K562 (cell line): Measurements from ENCODE around the gene GABRD. TPM values are rescaled to one million over a fixed set of nuclear protein-coding genes. Genes with fewer than 3 reads are reported as not detected.

Experiments
- BHLHE40 ChIP-seq: IDR thresholded peaks from 2 replicates; pipeline ENCODE4 v1.6.1; 2011; ENCODE audit warnings: low read length, improper control_type of control experiment
- CHD2 ChIP-seq: IDR thresholded peaks from 2 replicates; pipeline ENCODE4 v1.6.1; 2011; ENCODE audit warnings: low read depth, low read length
- FOSL1 ChIP-seq: fragments of 200-800 bp; sonication (Bioruptor generic); conservative IDR thresholded peaks from 2 replicates; pipeline ENCODE4 v1.6.1; 2016; ENCODE audit warnings: missing genetic modification characterization, missing compliant biosample characterization
- FOXA3 ChIP-seq, 2 experiments: fragments of 450-650 bp in 1 of 2; sonication (generic) in 1 of 2; formaldehyde crosslinking; IDR thresholded peaks in 1 of 2; conservative IDR thresholded peaks in 1 of 2; 2 replicates each; pipeline versions ENCODE4 v1.4.0 to v1.8.0; 2020 to 2022; ENCODE audit warnings: mild to moderate bottlenecking in 2 of 2, missing genetic modification reagents in 1 of 2
- FOXJ2 ChIP-seq: fragments of 200-800 bp; sonication (Bioruptor generic); IDR thresholded peaks from 2 replicates; pipeline ENCODE4 v1.6.1; 2016; ENCODE audit warnings: missing genetic modification characterization, missing compliant biosample characterization
- HNRNPK ChIP-seq: fragments of 200-400 bp; formaldehyde crosslinking; IDR thresholded peaks from one replicate; pipeline ENCODE4 v1.6.1; 2018; ENCODE audit warnings: mild to moderate bottlenecking, low read depth, low read length; ENCODE audit not compliant: poor library complexity, severe bottlenecking
- KDM1A ChIP-seq, 2 experiments: fragments of 450-650 bp; IDR thresholded peaks; 2 replicates each; pipeline ENCODE4 v1.6.1; 2016; ENCODE audit warnings: mild to moderate bottlenecking in 2 of 2
- MCM2 ChIP-seq: fragments of 450-650 bp; IDR thresholded peaks from 2 replicates; pipeline ENCODE4 v1.6.1; 2017; ENCODE audit warnings: low read depth, mild to moderate bottlenecking
- NCOA2 ChIP-seq, 2 experiments: fragments of 450-650 bp; IDR thresholded peaks; 2 replicates each; pipeline ENCODE4 v1.6.1; 2018; ENCODE audit warnings: mild to moderate bottlenecking in 2 of 2, moderate library complexity in 1 of 2; ENCODE audit not compliant: partially characterized antibody in 2 of 2
- PHF21A ChIP-seq: fragments of 450-650 bp; IDR thresholded peaks from 2 replicates; pipeline ENCODE4 v1.6.1; 2017; ENCODE audit warnings: low read depth, borderline replicate concordance
- POLR3G ChIP-seq: IDR thresholded peaks from 2 replicates; pipeline ENCODE4 v1.6.1; 2011; ENCODE audit not compliant: insufficient read length, insufficient replicate concordance; ENCODE audit errors: extremely low read depth
- RFX1 ChIP-seq: fragments of 450-650 bp; IDR thresholded peaks from 2 replicates; pipeline ENCODE4 v1.6.1; 2016; ENCODE audit warnings: mild to moderate bottlenecking, moderate library complexity
- TAF15 ChIP-seq: fragments of 200-400 bp; formaldehyde crosslinking; IDR thresholded peaks from 2 replicates; pipeline ENCODE4 v1.6.1; 2017; ENCODE audit warnings: mild to moderate bottlenecking, low read depth, low read length, moderate library complexity
- XRCC5 ChIP-seq: fragments of 200-400 bp; formaldehyde crosslinking; IDR thresholded peaks from 2 replicates; pipeline ENCODE4 v1.6.1; 2017; ENCODE audit warnings: low read depth, mild to moderate bottlenecking, low read length
- ZNF224 ChIP-seq: sonication (generic); formaldehyde crosslinking; IDR thresholded peaks from 2 replicates; pipeline ENCODE4 v1.8.0; 2022; ENCODE audit warnings: mild to moderate bottlenecking, missing genetic modification reagents
- polyA plus RNA-seq, 8 experiments: library from polyadenylated mRNA; depleted of rRNA in 4 of 8; stranded (reverse) in 5 of 8; unstranded in 3 of 8; fragments of >200 nt; fragmentation: Nextera tagmentation in 2 of 8; fragmentation: Illumina TruSeq in 1 of 8; extraction: Ambion mirVana in 2 of 8; extraction: Trizol in 1 of 8; gene quantifications; 2 replicates each; pipeline versions ENCODE4 v1.2.1 to v1.2.3, GENCODE V29; 2011 to 2014; ENCODE audit warnings: inconsistent platforms in 1 of 8, missing spikeins in 1 of 8
- total RNA-seq, 7 experiments: library from RNA; depleted of rRNA in 6 of 7; stranded (reverse); fragments of >200 nt in 6 of 7; fragmentation: Illumina TruSeq in 2 of 7; extraction: Trizol in 2 of 7; gene quantifications; 2 replicates each; pipeline versions ENCODE4 v1.2.1 to v1.2.3, GENCODE V29; 2011 to 2021; ENCODE audit warnings: low replicate concordance in 1 of 7
- TF ChIP-seq, protein P1 (sequence below): fragments of 450-650 bp; IDR thresholded peaks from 2 replicates; pipeline ENCODE4 v1.7.0; 2016; ENCODE audit warnings: borderline replicate concordance
- TF ChIP-seq, protein P2 (sequence below): sonication (generic); formaldehyde crosslinking; IDR thresholded peaks from 2 replicates; pipeline ENCODE4 v1.8.0; 2022; ENCODE audit warnings: missing genetic modification reagents, mild to moderate bottlenecking, borderline replicate concordance
- TF ChIP-seq, protein P3 (sequence below): sonication (generic); formaldehyde crosslinking; IDR thresholded peaks from 2 replicates; pipeline ENCODE4 v1.8.1; 2022; ENCODE audit warnings: missing genetic modification reagents
- TF ChIP-seq, protein P4 (sequence below): sonication (generic); formaldehyde crosslinking; IDR thresholded peaks from 2 replicates; pipeline ENCODE4 v1.8.1; 2023; ENCODE audit warnings: missing genetic modification reagents, mild to moderate bottlenecking, borderline replicate concordance

The GABRD gene
- total and polyA plus RNA-seq, 9 of the 15 experiments (the other 6 are each of a cell fraction or from before 2014, with no cell fraction given): 0.07 TPM; not detected in 8

DNA sequence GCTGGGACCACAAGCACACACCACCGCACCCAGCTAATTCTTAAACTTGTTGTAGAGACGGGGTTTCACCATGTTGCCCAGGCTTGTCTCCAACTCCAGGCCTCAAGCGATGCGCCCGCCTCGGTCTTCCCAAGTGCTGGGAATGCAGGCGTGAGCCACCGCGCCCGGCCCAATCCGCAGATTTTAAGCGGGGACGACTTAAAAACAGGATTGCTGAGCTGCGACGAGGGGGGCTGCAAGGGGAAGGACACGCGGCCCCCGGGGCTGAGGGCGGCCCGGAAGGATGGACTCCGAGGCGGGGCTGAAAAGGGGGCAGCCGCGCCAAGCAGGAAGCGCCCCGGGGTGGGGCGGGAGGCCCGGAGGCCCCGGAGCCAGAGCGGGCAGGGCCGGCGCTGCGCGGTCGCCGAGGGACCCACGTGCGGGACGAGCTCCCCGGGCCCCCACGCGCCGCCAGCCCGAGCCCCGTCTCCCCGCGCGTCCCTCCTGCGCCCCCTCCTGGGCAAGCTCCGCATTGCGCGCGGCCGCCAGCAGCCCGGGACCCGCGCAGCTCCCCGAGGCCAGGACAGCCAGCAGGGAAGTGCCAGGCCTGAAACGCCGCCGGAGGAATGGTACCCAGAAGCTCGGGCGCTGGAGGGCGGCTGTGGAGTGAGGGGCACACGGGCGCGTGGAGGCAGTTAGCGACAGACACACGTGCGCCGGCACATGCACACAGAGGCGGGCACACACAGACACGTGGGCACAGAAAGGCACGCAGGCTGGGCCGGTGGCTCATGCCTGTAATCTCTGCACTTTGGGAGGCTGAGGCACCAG, 25.6 kb downstream of the GABRD start (continued):
- TF ChIP-seq, protein P1, sequence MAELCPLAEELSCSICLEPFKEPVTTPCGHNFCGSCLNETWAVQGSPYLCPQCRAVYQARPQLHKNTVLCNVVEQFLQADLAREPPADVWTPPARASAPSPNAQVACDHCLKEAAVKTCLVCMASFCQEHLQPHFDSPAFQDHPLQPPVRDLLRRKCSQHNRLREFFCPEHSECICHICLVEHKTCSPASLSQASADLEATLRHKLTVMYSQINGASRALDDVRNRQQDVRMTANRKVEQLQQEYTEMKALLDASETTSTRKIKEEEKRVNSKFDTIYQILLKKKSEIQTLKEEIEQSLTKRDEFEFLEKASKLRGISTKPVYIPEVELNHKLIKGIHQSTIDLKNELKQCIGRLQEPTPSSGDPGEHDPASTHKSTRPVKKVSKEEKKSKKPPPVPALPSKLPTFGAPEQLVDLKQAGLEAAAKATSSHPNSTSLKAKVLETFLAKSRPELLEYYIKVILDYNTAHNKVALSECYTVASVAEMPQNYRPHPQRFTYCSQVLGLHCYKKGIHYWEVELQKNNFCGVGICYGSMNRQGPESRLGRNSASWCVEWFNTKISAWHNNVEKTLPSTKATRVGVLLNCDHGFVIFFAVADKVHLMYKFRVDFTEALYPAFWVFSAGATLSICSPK: no peak
- TF ChIP-seq FOSL1 (tag): no peak
- 0 out of 4 replicates have a peak, but pooled peaks of 1 of the 2 experiments have one; percentile 35 for TF ChIP-seq FOXA3 (CRISPR knock-in tag; conservative IDR thresholded peaks at IDR 0.05 in 1 of 2, IDR thresholded peaks at IDR 0.05 in 1 of 2)
- peak; percentile 22; the same call in 1 of the 2 replicates for TF ChIP-seq CHD2
- no peak for TF ChIP-seq POLR3G
- no peak for TF ChIP-seq FOXJ2
- TF ChIP-seq MCM2: no peak
- TF ChIP-seq KDM1A (IDR thresholded peaks at IDR 0.05): no peak
- TF ChIP-seq RFX1: no peak
- TF ChIP-seq, protein P2, sequence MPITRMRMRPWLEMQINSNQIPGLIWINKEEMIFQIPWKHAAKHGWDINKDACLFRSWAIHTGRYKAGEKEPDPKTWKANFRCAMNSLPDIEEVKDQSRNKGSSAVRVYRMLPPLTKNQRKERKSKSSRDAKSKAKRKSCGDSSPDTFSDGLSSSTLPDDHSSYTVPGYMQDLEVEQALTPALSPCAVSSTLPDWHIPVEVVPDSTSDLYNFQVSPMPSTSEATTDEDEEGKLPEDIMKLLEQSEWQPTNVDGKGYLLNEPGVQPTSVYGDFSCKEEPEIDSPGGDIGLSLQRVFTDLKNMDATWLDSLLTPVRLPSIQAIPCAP (CRISPR knock-in tag): no peak
- TF ChIP-seq, protein P3, sequence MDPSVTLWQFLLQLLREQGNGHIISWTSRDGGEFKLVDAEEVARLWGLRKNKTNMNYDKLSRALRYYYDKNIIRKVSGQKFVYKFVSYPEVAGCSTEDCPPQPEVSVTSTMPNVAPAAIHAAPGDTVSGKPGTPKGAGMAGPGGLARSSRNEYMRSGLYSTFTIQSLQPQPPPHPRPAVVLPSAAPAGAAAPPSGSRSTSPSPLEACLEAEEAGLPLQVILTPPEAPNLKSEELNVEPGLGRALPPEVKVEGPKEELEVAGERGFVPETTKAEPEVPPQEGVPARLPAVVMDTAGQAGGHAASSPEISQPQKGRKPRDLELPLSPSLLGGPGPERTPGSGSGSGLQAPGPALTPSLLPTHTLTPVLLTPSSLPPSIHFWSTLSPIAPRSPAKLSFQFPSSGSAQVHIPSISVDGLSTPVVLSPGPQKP (CRISPR knock-in tag): no peak
- TF ChIP-seq, protein P4, sequence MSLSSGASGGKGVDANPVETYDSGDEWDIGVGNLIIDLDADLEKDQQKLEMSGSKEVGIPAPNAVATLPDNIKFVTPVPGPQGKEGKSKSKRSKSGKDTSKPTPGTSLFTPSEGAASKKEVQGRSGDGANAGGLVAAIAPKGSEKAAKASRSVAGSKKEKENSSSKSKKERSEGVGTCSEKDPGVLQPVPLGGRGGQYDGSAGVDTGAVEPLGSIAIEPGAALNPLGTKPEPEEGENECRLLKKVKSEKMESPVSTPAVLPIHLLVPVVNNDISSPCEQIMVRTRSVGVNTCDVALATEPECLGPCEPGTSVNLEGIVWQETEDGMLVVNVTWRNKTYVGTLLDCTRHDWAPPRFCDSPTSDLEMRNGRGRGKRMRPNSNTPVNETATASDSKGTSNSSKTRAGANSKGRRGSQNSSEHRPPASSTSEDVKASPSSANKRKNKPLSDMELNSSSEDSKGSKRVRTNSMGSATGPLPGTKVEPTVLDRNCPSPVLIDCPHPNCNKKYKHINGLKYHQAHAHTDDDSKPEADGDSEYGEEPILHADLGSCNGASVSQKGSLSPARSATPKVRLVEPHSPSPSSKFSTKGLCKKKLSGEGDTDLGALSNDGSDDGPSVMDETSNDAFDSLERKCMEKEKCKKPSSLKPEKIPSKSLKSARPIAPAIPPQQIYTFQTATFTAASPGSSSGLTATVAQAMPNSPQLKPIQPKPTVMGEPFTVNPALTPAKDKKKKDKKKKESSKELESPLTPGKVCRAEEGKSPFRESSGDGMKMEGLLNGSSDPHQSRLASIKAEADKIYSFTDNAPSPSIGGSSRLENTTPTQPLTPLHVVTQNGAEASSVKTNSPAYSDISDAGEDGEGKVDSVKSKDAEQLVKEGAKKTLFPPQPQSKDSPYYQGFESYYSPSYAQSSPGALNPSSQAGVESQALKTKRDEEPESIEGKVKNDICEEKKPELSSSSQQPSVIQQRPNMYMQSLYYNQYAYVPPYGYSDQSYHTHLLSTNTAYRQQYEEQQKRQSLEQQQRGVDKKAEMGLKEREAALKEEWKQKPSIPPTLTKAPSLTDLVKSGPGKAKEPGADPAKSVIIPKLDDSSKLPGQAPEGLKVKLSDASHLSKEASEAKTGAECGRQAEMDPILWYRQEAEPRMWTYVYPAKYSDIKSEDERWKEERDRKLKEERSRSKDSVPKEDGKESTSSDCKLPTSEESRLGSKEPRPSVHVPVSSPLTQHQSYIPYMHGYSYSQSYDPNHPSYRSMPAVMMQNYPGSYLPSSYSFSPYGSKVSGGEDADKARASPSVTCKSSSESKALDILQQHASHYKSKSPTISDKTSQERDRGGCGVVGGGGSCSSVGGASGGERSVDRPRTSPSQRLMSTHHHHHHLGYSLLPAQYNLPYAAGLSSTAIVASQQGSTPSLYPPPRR (CRISPR knock-in tag): no peak
- TF ChIP-seq NCOA2 (IDR thresholded peaks at IDR 0.05; ENCODE audit: partially characterized antibody in 2 of 2): no peak
- peak; percentile 50; the same call in 1 of the 2 replicates for TF ChIP-seq BHLHE40
- TF ChIP-seq ZNF224: no peak
- TF ChIP-seq PHF21A: no peak
- TF ChIP-seq XRCC5: 0 out of 2 replicates have a peak, but pooled peaks have one; percentile 20
- TF ChIP-seq TAF15: no peak
- no peak for TF ChIP-seq HNRNPK
